Activated CD8-positive, alpha-beta memory T cell treated with anti-CD3 and anti-CD28 coated beads, Interleukin-2, amount 50 U/mL, for 1 hour (primary cell): ENCODE measurements around the gene STK38.

Experiments used
- DNase-seq: peaks from one replicate; pipeline ENCODE4 v3.0.0-alpha.2; 2020; ENCODE audit errors: extremely low read depth

STK38 gene

DNA sequence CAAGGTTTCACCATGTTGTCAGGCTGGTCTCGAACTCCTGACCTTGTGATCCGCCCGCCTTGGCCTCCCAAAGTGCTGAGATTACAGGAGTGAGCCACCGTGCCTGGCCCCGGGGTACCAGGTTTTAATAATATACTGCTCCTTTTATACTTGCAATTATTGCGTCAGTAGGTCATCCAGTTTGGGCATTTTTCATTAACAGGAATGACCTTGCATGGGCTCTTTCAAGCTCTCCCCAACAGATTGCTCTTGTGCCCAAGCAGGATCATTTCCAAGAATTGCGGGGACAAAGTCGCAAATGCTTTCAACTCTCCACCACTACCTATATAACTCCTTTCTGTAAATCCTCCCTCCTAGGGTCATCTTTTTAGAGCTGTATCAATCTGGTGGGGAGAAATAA, 23.8 kb downstream of the STK38 start:
- DNase-seq, result no peak

GRCh38 chr6:36519352-36519751, 27.9 kb downstream of the STK38 start:
- DNase-seq, result no peak

DNA sequence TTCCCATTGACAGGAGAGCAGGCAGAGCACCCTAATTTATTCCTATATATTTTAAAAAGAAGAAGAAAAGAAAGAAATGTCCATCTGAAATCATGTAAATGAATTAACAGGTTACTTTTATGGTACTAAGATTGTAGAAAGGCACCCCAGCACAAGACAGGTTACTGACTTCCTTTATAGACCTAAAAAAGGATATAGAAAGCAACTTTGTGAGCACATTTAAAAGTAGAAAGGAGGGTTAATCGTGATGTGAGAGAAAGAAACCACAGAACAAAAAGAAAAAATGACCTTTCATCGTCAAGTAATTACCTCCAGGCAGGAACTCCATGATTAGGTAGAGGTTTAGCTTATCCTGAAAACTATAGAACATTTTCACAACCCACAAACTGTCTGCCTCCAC, 29.9 kb downstream of the STK38 start:
- DNase-seq, result no peak

GRCh38 chr6:36516988-36517387, 30.3 kb downstream of the STK38 start:
- no peak for DNase-seq

- DNase-seq, result no peak
Observed at GRCh38 chr6:36516559-36516958, 30.7 kb downstream of the STK38 start.

GRCh38 chr6:36515844-36516243, 31.4 kb downstream of the STK38 start:
- DNase-seq, result no peak

- no peak for DNase-seq
Observed at GRCh38 chr6:36514554-36515456, 32.5 kb downstream of the STK38 start.

DNA sequence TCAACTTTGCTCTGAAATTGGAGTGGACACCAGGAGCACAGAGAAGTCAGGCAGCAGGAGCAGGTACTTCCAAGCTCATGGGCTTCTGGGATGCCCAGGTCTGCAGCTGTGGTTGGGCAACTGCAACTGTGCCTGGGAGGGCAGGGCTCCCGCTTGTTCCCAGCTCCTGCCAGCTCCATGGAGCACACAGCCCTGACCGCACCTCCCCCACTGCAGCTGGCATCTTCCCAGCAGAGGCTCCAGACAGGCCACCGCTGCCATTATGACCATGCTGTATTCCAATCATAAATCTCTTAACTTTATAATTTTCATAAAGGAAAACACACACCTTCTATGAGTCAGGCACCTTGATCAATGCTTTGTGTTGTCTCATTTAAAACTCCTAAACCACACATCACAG, 36.9 kb downstream of the STK38 start:
- DNase-seq, result no peak

DNA sequence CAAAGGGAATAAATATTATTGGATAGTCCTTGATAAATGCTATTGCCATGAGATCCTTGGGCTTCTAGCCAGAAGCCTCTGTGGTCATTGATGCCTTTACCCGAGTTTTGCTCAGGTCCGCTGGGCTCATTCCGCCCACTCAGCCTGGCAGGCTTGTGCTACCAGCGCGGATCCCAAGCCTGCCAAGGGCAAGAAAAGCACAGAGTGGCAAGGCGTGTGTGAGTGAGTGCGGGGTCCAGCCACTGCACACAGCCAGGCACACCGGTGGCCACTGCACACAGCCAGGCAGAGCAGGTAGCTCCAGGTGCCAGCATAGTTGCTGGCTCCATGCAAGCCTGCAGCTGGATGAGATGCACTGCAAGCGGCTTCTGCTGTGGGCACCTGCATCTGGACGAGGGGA, 38.7 kb downstream of the STK38 start:
- DNase-seq, result no peak

DNA sequence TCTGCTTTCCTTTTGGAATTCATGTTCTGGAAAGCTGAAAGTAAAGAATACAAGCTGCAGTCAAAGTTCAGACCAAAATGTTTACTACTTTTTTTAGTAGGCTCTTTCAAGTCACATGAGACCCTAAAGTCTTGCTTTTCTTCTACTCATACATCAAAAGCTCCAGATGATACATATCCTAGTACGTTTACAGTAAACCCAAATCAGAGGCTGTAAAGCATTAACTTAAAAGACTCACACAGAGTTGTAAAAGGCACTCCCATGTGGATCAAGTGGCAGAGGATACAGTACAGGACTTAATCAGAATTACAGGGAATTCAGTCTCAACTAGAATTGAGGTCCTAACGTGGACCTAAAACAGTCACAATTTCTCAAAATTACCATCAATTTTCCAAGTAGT, 40.7 kb downstream of the STK38 start:
- DNase-seq, result no peak

DNA sequence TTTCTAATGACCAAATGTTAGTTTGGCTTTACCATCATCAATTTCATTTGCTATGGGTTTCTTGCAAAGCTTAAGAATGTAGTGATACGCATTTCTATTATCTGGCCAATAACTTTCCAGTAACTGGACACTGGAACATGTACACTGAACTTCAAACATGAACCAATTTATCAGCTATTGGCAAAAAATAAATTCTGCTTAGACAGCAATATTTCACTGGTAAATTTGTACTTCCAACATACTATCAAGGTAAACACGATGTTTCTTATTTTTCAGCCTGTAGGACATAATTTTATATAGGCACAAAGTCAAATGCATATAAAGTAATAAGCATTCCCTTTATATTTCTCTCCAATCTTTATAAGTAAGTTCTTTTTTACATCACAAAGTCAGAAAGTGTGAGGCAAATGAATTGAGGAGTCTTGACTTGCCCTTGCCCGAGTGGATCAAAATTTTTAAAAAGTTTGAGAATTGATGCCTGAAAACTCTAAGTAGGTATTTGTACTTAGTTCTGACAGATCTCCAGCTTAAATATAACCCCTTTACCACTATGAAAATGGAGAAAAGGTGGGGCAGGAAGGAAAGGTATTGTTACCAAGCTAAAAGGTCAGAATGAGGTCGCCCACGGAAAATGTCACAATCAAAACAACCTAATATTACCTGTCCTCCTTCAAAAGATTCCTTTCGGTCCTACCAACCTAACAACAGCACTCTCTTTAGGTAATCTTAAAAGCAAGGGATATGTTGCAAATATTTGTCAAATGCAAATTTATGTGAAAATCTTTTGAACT, 41.3 kb downstream of the STK38 start:
- no peak for DNase-seq

DNA sequence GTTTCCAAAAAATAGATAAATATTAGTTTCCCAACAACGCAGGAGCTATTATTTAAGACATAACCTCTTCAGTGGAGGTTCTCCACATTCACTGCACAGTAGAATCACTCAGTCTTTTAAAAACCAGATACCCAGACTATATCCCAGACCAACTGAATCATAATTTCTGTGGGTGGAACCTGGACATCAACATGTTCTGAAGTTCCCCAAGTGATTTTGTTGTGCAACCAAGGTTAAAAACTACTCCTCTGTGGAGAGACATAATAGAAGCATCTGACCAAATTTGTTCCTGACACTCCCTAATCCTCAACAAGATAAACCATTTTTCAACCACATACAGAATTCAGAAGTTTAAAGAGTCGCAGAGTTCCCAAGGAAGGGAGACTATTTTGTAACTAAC, 42.3 kb downstream of the STK38 start:
- no peak for DNase-seq

DNA sequence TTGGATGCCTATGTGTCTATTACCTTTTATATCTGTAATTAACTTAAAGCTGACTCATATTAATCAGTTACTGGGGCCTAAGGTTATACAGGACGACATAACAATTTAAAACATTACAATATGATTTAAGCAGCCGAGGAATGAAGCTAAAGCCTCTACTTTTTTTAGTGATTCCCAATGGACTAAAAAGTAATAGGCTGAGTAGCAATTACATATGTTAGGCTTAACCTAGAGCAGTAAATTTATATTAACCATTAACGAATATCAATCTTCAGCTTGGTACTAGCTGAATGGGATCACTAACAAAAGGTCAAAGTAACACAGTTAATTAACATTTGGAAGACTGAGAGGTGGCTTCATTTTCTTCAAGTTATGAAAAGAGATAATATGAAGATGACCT, 43.1 kb downstream of the STK38 start:
- no peak for DNase-seq

GRCh38 chr6:36501686-36502085, 45.6 kb downstream of the STK38 start:
- DNase-seq, result no peak

- no peak for DNase-seq
Observed at GRCh38 chr6:36499918-36500317, 47.4 kb downstream of the STK38 start.

- DNase-seq, result no peak
Observed at GRCh38 chr6:36495086-36495485, 52.2 kb downstream of the STK38 start.

GRCh38 chr6:36493859-36494258, 53.4 kb downstream of the STK38 start:
- DNase-seq, result no peak

GRCh38 chr6:36493319-36493718, 54.0 kb downstream of the STK38 start:
- DNase-seq, result no peak

DNA sequence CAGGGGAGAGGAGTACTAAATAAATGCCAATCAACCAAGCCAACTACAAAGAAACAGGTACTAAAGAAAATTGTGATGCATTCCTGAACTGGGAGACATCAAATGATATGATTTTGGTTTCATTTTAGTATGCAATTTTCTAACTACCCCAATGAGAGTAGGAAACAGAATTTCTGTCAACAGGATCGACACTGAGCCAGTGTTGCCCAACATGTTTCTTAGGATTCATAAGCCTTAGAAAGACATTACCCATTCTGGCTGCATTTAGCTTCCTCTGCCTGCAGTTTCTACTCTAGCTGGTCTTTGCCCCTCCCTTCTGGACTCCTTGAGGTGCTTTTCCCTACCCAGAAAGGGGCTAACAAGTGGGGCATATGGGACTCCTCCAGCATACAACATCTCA, 54.7 kb downstream of the STK38 start:
- no peak for DNase-seq

- no peak for DNase-seq
Observed at GRCh38 chr6:36492092-36492491, 55.2 kb downstream of the STK38 start.

DNA sequence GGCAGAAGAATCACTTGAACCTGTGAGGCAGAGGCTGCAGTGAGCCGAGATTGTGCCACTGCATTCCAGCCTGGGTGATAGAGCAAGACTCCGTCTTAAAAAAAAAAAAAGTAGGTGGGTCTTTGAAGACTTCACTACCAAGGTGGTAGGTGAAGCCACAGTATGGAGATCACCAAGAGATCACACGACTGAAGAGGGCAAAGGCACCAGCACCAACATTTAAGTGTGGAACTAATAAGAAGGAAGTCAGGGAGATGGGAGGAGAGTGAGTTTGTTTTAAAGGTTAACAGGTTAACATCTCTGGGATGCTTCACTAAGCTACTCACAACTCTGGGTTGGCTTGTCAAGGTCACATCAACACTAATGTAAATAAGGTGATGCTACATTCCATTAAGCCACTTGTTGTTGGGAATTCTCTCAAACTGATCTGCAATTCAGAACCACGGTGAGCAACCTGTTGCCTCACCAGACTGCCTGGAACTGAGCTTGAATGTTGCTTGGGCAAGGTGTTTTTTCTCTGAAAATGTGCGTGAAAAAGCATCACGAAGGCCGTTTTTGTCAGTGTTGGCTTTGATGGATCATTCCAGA, 55.8 kb downstream of the STK38 start:
- no peak for DNase-seq

DNA sequence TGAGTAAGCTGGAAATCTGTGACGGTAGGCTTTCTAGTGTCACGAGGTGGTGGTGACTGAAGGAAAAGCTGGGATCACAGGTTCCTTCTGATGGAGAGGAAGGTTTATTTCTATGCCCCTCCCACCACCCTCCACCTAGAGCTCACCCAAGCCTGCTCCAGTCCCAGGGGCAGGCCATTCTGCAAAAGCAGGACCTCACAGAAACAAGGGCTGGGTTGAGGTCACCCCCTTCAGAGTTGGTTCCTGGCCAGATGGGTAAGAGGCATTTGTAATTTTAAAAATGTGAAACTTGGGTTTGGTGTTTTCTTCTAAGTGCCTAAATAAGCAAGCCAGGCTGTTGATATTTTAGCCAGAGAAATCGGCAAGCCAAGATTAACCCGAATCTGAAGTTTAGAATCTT, 57.9 kb downstream of the STK38 start:
- no peak for DNase-seq

DNA sequence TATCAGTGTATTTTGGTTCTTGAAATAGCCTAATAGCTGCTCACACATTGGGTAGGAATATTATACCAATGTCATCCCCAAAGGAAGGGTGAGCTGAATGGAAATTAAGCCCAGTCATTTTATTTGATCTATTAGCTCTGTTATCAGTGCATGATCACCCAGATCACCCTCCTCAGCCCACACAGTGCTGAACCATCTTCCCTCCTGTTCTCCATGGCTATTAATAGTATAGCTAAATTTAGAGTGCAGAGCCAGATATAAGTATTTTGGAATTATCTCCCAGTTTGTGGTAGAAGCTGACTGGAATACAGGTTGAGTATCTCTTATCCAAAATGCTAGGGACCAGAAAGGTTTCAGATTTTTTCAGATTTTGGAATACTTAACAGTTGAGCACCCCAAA, 59.1 kb downstream of the STK38 start:
- no peak for DNase-seq
